ENCODE data around the gene SLC6A9.

DNA sequence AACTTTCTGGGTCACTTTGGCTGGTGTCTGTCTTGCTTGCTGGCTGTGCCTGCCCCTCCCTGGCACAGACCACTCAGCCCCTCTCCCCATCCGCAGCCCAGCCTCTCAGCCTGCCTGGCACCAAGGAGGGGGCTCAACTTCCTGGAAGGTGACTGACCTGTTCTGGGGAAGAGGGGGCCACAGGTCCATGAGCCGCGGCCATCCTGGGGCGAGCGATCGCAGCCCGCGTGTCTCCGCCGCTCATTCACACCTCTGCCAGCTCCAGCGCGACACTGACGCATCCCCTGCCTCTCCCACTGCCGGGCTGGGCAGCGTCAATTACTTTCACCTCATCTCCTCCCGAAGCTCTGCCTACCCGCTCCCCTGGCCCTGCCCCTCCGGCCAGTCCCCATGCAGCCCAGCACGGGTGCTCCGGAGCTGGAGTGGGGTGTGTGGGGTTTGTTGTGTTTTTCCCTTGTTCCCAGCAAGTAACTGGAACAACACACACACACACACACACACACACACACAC is 14.3 kb downstream of the SLC6A9 start:
- no peak for TF ChIP-seq EZH2 (IDR thresholded peaks at IDR 0.05; ENCODE audit: borderline replicate concordance, insufficient read depth, low read depth, low read length, poor library complexity, severe bottlenecking)
- TF ChIP-seq, protein P1, sequence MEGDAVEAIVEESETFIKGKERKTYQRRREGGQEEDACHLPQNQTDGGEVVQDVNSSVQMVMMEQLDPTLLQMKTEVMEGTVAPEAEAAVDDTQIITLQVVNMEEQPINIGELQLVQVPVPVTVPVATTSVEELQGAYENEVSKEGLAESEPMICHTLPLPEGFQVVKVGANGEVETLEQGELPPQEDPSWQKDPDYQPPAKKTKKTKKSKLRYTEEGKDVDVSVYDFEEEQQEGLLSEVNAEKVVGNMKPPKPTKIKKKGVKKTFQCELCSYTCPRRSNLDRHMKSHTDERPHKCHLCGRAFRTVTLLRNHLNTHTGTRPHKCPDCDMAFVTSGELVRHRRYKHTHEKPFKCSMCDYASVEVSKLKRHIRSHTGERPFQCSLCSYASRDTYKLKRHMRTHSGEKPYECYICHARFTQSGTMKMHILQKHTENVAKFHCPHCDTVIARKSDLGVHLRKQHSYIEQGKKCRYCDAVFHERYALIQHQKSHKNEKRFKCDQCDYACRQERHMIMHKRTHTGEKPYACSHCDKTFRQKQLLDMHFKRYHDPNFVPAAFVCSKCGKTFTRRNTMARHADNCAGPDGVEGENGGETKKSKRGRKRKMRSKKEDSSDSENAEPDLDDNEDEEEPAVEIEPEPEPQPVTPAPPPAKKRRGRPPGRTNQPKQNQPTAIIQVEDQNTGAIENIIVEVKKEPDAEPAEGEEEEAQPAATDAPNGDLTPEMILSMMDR (IDR thresholded peaks at IDR 0.05): no peak

Data from B cell (primary cell).